Measurements from ENCODE around the gene GHSR. TPM values are rescaled to one million over a fixed set of nuclear protein-coding genes. Genes with fewer than 3 reads are reported as not detected.

GHSR gene
- total RNA-seq, 1 experiment from 2014 or later, result not detected

DNA sequence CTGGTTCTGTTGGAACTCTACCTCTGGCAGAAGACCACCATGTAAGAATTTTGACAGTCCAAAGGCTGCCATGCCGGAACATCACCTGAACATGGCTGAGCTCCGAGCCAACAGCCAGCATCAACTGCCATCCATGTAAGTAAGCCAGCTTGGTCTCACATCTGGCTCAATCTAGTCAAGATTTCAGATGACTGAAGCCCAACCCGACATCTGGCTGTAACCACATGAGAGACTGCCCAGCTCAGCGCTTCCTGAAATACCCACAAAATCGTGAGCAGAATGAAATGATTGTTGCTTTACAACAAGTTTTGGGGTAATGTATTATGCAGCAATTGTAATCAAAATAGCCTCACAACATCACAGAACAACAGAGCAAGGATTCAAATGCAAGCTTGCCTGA lies 32.9 kb downstream of the GHSR start:
- ChIA-PET CTCF (no interaction called here), RAD21 (ENCODE audit: low non-redundant PET in 1 of 2, low total read pairs in 2 of 2, uncharacterized antibody in 2 of 2, unreplicated experiment in 2 of 2) (no interaction called here), POLR2A (no interaction called here)
- no peak for ATAC-seq
- Histone ChIP-seq H3K36me3 (ENCODE audit: control insufficient read depth in 1 of 2, insufficient read depth in 2 of 2, low read length in 2 of 2) (no peaks in the 10 kb centered on the region), H3K9ac (ENCODE audit: low read length) (no peak overlapping the region), H3K4me2 (ENCODE audit: low read length) (no peak overlapping the region), H3K4me3 (replicated peaks in 1 of 2; ENCODE audit: low read depth in 1 of 2, low read length in 2 of 2) (no peak overlapping the region), H3K79me2 (ENCODE audit: insufficient read depth, low read length) (no peaks in the 10 kb centered on the region), H3K9me3 (ENCODE audit: control insufficient read depth in 1 of 2, insufficient read depth in 1 of 2, low read depth in 1 of 2, low read length in 2 of 2) (no peaks in the 10 kb centered on the region), H3K9me2 (ENCODE audit: insufficient read depth) (no peaks in the 10 kb centered on the region), H3K27me3 (ENCODE audit: insufficient read depth, low read length) (no peaks in the 10 kb centered on the region), H3K4me1 (ENCODE audit: control insufficient read depth in 1 of 2, insufficient read depth in 2 of 2, low read length in 2 of 2) (no peaks in the 10 kb centered on the region), H3K27ac (ENCODE audit: low read depth, low read length) (no peak overlapping the region), H2AFZ (ENCODE audit: low read depth, low read length, poor library complexity, severe bottlenecking) (no peak overlapping the region), H4K20me1 (ENCODE audit: insufficient read depth) (no peaks in the 10 kb centered on the region)
- DNase-seq (ENCODE audit: low read depth, low spot score), result no peak
- TF ChIP-seq CTCF (IDR thresholded peaks at IDR 0.05 in 2 of 3, conservative IDR thresholded peaks at IDR 0.05 in 1 of 3; ENCODE audit: borderline replicate concordance in 1 of 3, insufficient read depth in 1 of 3, low read depth in 2 of 3, low read length in 2 of 3) (no peak), POLR2A (IDR thresholded peaks at IDR 0.05; ENCODE audit: borderline replicate concordance, extremely low read depth, insufficient read depth, insufficient read length) (no peak), FOSL1 (IDR thresholded peaks at IDR 0.05; ENCODE audit: low read depth) (no peak), SP1 (IDR thresholded peaks at IDR 0.05; ENCODE audit: low read depth) (no peak)
- intact Hi-C loops (cut with micrococcal nuclease), result no loop called here
- no TSS peak for BruUV-seq (replicated peaks)

GRCh38 chr3:172411478-172411947 lies 36.7 kb downstream of the GHSR start:
- CTCF ChIA-PET, result no interaction called here
- H3K9ac ChIP-seq (ENCODE audit: low read length), result no peak overlapping the region
- H3K79me2 ChIP-seq (ENCODE audit: insufficient read depth, low read length), result no peaks in the 10 kb centered on the region
- DNase-seq (ENCODE audit: low read depth, low spot score), result no peak
- no peaks in the 10 kb centered on the region for H3K27me3 ChIP-seq (ENCODE audit: insufficient read depth, low read length)
- ATAC-seq, result no peak
- BruUV-seq (replicated peaks), result no TSS peak
- no peak overlapping the region for H3K27ac ChIP-seq (ENCODE audit: low read depth, low read length)
- H3K36me3 ChIP-seq (ENCODE audit: control insufficient read depth in 1 of 2, insufficient read depth in 2 of 2, low read length in 2 of 2), result no peaks in the 10 kb centered on the region
- H3K9me3 ChIP-seq (ENCODE audit: control insufficient read depth in 1 of 2, insufficient read depth in 1 of 2, low read depth in 1 of 2, low read length in 2 of 2), result no peaks in the 10 kb centered on the region
- POLR2A ChIA-PET, result no interaction called here
- no peaks in the 10 kb centered on the region for H3K9me2 ChIP-seq (ENCODE audit: insufficient read depth)
- H3K4me3 ChIP-seq (replicated peaks in 1 of 2; ENCODE audit: low read depth in 1 of 2, low read length in 2 of 2), result no peak overlapping the region
- no peak overlapping the region for H3K4me2 ChIP-seq (ENCODE audit: low read length)
- no peak overlapping the region for H2AFZ ChIP-seq (ENCODE audit: low read depth, low read length, poor library complexity, severe bottlenecking)
- RAD21 ChIA-PET (ENCODE audit: low non-redundant PET in 1 of 2, low total read pairs in 2 of 2, uncharacterized antibody in 2 of 2, unreplicated experiment in 2 of 2), result no interaction called here
- H4K20me1 ChIP-seq (ENCODE audit: insufficient read depth), result no peaks in the 10 kb centered on the region
- no peaks in the 10 kb centered on the region for H3K4me1 ChIP-seq (ENCODE audit: control insufficient read depth in 1 of 2, insufficient read depth in 2 of 2, low read length in 2 of 2)
- intact Hi-C loops (cut with micrococcal nuclease), result no loop called here
- TF ChIP-seq EGR1 (IDR thresholded peaks at IDR 0.05; ENCODE audit: low read depth), result no peak
- TF ChIP-seq CEBPB (IDR thresholded peaks at IDR 0.05; ENCODE audit: low read depth), result no peak
- no peak for TF ChIP-seq SIN3A (IDR thresholded peaks at IDR 0.05; ENCODE audit: low read depth)
- no peak for TF ChIP-seq ZNF274 (IDR thresholded peaks at IDR 0.05; ENCODE audit: low read depth, low read length)
- no peak for TF ChIP-seq EZH2 (IDR thresholded peaks at IDR 0.05)
- TF ChIP-seq YY1 (IDR thresholded peaks at IDR 0.05; ENCODE audit: extremely low read depth, insufficient replicate concordance, low read depth, low read length), result no peak
- TF ChIP-seq ATF3 (IDR thresholded peaks at IDR 0.05), result no peak
- TF ChIP-seq, protein P1, sequence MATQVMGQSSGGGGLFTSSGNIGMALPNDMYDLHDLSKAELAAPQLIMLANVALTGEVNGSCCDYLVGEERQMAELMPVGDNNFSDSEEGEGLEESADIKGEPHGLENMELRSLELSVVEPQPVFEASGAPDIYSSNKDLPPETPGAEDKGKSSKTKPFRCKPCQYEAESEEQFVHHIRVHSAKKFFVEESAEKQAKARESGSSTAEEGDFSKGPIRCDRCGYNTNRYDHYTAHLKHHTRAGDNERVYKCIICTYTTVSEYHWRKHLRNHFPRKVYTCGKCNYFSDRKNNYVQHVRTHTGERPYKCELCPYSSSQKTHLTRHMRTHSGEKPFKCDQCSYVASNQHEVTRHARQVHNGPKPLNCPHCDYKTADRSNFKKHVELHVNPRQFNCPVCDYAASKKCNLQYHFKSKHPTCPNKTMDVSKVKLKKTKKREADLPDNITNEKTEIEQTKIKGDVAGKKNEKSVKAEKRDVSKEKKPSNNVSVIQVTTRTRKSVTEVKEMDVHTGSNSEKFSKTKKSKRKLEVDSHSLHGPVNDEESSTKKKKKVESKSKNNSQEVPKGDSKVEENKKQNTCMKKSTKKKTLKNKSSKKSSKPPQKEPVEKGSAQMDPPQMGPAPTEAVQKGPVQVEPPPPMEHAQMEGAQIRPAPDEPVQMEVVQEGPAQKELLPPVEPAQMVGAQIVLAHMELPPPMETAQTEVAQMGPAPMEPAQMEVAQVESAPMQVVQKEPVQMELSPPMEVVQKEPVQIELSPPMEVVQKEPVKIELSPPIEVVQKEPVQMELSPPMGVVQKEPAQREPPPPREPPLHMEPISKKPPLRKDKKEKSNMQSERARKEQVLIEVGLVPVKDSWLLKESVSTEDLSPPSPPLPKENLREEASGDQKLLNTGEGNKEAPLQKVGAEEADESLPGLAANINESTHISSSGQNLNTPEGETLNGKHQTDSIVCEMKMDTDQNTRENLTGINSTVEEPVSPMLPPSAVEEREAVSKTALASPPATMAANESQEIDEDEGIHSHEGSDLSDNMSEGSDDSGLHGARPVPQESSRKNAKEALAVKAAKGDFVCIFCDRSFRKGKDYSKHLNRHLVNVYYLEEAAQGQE (IDR thresholded peaks at IDR 0.05; ENCODE audit: low read depth), result no peak
- TF ChIP-seq CBX3 (IDR thresholded peaks at IDR 0.05; ENCODE audit: low read depth), result no peak
- no peak for TF ChIP-seq ELF1 (IDR thresholded peaks at IDR 0.05; ENCODE audit: borderline replicate concordance, low read depth)
